ENCODE measurements around the gene CCDC88A.

Gene CCDC88A

GRCh38 chr2:55422876-55423665, 3.4 kb upstream of the CCDC88A start:
- DNase-seq, result no peak

- DNase-seq, result no peak
Observed at GRCh38 chr2:55421326-55421725, 1.7 kb upstream of the CCDC88A start.

- no peak for DNase-seq
Observed at GRCh38 chr2:55420871-55421270, 1.2 kb upstream of the CCDC88A start.

GRCh38 chr2:55420439-55420725, 726 bp upstream of the CCDC88A start:
- no peak for DNase-seq

GRCh38 chr2:55419233-55419678, 400 bp downstream of the CCDC88A start:
- peak; percentile 80 for DNase-seq

GRCh38 chr2:55418512-55419232, 984 bp downstream of the CCDC88A start:
- DNase-seq, result peak; percentile 42

- no peak for DNase-seq
Observed at GRCh38 chr2:55418072-55418471, 1.6 kb downstream of the CCDC88A start.

- no peak for DNase-seq
Observed at GRCh38 chr2:55416786-55417568, 2.7 kb downstream of the CCDC88A start.

GRCh38 chr2:55415300-55415699, 4.4 kb downstream of the CCDC88A start:
- no peak for DNase-seq

- no peak for DNase-seq
Observed at GRCh38 chr2:55408918-55409868, 10.5 kb downstream of the CCDC88A start.

GRCh38 chr2:55408098-55408882, 11.4 kb downstream of the CCDC88A start:
- DNase-seq, result no peak

GRCh38 chr2:55405116-55405515, 14.5 kb downstream of the CCDC88A start:
- no peak for DNase-seq

- no peak for DNase-seq
Observed at GRCh38 chr2:55403256-55403998, 16.2 kb downstream of the CCDC88A start.

- no peak for DNase-seq
Observed at GRCh38 chr2:55401124-55401523, 18.5 kb downstream of the CCDC88A start.

- DNase-seq, result no peak
Observed at GRCh38 chr2:55400332-55400731, 19.3 kb downstream of the CCDC88A start.

- no peak for DNase-seq
Observed at GRCh38 chr2:55399815-55400214, 19.8 kb downstream of the CCDC88A start.

GRCh38 chr2:55395724-55396605, 23.7 kb downstream of the CCDC88A start:
- DNase-seq, result no peak

- no peak for DNase-seq
Observed at GRCh38 chr2:55391615-55392242, 27.9 kb downstream of the CCDC88A start.

GRCh38 chr2:55391155-55391554, 28.5 kb downstream of the CCDC88A start:
- no peak for DNase-seq
